Stimulated activated CD8-positive, alpha-beta memory T cell treated with anti-CD3 and anti-CD28 coated beads, Interleukin-7, amount 100 ng/mL, for 4 hours (primary cell): ENCODE data around the gene GGCX.
"Not testable (repeated sequence)": the region's sequence is repeated elsewhere in the genome, so short reads cannot be mapped to it uniquely, and the experiment has no call there.

Source experiments
- DNase-seq, 2 donors: peaks; one replicate each; pipeline ENCODE4 v3.0.0-alpha.2; 2020; ENCODE audit warnings: low read depth in 2 of 2

The GGCX gene

DNA sequence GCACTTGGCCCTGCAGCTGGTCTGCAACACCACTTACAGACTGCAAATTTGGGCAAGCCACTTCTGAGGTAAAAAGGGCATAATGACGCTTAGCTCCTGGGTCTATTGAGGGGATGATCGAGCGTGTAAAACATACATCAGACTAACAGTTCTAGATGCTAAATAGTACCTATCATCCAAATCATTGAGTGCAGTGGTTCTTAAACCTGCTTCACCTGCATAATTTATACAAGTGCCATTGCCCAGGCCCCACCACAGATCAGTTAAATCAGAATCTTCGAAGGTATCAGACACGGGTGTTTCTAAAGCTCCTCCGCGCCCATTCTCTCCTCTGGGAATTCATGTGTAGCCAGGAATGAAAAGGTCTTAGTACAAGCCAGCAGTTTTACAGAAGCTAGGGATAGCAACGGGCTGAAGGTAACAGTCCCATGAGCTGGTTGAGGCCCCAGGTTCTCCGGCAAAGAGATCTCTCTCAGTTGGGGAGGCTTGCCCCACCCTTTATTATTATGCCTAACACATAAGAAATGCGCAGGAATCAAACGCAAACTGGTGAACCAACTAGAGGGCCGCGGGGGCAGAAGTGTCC is 33.5 kb upstream of the GGCX start:
- DNase-seq: no peak

DNA sequence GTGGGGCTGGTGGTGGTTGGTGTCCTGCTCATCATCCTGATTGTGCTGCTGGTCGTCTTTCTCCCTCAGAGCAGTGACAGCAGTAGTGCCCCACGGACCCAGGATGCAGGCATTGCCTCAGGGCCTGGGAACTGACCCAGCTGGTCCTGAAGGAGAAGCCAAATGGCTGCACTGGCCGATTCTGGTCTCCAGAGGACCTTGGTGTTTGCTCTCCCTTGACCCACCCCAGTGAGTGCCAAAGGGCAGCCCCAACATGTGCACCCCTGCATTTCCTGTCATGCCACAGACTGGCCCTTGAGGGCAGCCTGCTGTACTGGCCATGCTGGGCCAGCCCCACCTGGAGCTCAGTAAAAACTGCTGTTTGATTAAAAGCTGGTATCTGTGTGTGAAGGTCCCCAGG is 31.7 kb upstream of the GGCX start:
- DNase-seq: no peak

DNA sequence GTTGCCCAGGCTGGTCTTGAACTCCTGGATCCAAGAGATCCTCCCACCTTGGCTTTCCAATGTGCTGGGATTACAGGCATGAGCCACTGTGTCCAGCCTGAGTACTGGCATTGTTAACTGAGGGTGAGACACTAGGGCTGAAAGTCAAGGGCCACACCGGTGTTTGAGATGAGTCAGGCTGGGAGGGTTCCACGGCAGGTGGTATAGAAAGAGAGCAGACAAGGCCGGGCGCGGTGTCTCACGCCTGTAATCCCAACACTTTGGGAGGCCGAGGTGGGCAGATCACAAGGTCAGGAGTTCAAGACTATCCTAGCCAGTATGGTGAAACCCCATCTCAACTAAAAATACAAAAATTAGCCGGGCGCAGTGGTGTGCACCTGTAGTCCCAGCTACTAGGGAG is 31.0 kb upstream of the GGCX start:
- DNase-seq: not testable (repeated sequence)

DNA sequence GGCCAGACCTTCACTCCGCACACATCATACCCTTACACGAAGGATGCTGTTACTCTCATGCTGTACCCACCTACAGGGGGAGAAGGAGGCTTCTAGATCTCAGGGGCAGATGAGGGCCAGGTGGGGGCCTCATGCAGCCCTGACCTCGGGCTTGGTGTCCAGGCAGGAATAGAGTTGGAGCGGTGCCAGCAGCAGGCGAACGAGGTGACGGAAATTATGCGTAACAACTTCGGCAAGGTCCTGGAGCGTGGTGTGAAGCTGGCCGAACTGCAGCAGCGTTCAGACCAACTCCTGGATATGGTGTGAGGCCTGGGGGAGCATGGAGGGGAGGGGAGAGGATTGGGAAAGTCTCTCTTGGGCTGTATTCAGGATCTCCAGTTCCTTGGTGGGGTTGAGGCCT is 30.3 kb upstream of the GGCX start:
- DNase-seq: no peak

DNA sequence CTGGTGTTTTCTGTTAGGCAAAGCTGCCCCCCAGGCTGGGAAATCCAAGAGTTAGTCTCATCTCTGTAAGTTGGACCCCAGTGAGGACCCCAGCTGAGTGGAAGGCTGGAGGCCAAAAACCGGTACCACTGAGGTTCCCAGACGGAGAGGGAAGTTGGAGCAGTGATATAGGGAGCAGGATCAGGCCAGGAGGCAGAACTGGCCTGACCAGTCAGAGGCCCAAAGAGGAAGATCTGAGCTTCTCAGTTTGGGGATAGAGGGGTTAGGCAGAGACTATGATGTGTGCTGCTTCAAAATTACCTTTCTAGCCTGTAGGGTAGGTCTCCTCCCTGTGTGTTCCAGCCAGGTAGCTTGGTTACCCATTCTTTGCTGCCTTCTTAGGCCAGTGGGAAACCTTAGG is 29.7 kb upstream of the GGCX start:
- no peak for DNase-seq

DNA sequence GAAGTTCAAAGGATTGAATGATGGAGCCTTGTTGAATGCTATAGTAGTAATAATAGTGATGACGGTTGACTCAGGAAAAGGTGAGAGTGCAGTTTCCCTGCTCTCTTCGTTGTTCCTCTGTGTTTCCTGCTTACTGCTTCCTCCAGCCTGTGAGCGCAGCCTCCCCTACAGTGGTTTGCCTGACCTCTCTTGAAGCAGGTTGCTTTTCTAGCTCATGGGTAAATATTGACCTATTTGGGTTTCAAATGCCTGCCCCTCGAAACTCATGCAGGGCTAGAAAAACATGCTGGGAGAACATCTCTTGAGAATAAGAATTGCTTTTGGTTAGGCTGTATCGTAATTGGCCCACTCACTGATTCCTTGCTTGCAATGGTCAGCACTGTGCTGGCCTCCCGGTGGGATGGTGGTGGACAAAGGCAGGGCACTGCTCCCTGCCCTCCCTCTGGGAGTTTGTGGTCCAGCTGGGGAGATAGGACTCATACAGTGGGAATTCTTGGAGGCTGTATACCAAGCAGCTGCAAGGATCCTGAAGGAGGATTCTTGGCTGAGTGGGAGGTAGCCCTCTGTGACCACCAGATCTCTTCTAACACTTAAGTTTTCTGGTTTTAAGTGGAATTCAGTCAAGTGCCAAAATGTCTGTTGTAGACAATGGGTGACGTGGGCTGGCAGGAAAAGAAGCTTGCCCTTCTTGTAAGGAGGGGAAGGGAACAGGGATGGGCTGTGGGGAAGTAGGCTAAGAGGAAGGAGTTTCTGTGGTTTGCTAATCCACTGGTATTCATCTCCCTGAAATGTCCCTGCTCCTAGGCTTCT is 28.9 kb upstream of the GGCX start:
- no peak for DNase-seq

DNA sequence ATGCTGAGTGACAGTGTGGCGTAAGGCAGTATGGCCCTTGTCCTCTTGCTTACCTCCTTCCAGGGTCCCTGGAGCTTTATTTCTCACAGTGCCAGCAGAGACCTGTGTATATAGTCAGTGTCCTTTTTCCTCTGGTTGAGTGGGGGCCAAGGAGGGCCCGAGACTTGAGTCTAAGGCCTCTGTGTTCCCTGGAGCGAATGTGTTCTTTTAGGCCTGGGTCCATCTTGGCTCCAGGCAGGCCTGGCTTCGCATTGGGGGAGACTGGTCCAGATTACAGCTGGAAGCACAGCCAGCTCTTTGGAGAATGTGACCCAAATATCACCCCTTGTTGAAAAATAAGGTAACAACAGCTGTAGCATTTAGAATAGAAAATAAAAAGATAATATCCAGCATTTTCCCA is 27.9 kb upstream of the GGCX start:
- no peak for DNase-seq

DNA sequence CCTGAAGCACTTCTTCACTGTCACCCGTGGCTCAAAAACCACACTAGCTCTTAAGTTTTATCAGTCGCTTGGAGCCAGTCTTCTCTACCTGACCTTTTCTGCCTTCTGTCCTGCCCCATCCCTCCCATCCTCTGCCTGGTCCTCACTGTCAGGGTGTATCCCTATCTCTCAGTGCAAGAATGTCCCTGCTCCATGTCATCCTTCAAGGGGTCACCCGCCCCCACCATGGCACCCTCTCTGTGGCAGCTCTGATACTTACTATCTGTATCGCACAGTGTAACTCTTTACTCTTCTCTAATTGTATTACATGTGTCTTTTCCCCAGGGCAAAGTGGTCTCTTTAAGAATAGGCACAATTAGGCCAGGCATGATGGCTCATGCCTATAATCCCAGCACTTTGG is 27.4 kb upstream of the GGCX start:
- no peak for DNase-seq

DNA sequence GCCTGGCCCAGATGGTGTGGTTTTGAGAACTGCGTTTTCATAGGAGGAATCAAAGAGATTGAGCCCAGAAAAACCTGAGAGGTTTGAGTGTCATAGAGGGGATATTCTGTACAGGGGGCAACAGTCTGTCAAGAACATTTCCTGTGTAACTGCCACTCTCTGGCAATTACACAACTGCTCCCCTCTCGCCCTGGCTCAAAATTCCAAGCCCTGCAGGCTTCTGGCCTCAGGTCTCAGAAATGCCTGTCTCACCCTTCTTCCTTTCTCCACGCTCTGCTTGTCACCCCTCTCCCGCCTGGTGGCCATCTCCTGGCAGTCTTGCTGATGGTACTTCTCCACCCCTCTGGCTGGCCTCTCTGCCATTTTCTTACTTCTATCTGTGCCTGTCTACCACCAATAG is 26.9 kb upstream of the GGCX start:
- DNase-seq: no peak

DNA sequence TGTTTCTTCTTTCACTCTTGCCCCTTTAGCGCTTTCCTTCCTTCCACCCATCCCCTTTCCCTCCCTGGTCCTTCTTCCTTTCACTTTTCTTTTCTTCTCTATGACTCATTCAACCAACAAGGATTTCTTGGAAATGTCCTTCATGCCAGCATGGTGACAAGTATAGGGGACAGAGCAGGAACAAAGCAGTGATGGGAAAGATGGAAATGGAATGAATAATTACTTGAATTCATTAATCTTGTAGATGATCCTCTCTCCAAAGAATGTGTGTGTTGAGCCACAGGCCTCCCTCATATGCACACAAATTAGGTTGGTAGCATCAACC is 24.4 kb upstream of the GGCX start:
- DNase-seq: no peak

DNA sequence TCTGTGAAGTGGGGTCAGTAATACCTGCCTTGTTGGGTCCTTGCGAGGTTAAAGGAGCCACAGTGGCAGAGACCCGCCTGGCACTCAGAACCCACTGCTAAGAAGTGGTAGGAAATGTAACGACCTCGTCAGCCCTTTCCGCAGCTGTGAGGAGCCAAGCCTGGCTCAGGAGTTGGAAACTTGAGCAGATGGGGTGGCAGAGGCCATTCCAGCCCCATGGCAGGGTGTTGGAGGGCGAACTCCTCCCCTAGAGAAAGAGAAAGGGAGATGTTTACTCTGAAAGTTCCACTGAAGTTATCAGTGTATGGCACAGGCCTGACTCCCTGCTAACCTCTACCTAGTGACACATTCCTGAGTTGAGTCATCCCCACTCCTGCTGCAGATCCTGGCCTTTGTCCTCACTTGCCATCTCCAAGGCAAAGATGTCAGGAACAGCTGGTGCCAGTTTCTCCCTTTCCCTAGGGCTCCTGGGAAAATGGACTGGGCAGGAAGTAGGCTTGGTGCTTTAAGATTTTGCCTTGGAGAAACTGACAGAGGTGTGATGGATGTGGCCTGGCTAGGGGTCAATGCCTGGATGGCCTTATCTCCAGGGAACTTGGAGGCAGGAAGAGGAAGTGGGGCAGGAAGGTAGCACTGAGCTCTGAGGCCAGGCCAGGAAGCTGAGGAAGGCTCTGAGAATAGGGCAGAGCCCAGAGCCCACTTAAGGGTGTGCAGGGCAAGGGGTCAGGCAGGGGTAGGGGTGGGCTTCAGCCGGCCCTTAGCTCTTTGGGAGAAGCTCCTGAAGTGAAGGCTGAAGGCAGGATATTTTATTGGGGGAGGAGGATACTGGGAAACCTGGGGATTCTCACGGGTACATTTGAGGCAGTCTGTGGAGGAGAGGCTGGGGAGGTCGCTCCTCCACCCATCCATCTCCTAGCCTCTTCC is 23.8 kb upstream of the GGCX start:
- no peak for DNase-seq

DNA sequence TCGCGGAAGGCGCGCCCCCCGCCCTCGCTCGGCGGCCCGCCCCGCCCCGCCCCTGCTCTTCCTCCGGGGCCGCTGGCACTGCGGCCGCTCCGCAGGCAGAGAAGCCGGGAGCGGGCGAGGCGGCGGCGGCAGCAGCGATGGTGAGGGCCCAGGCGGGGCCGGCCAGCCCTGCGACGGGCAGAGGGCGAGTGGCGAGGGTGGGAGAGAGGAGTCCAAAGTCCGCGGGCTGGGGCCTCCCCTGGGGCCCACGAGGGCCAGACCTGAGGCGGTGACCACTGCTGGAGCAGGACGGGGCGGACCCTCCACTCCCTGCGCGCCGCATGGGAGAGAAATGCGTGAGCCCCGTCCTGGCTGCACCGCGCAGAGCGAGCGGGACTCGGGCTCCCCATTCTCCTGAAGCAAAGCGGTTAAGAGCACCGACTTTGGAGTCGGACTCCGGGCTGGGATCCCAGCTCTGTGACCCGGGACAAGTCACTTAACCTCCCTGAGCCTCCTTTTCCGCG is 23.1 kb upstream of the GGCX start, which contains the start of gene VAMP5:
Gene VAMP5 (plus strand): TSS at position 78 of the 503 bp plus-strand sequence. CDS start 60 bp downstream, at position 138.
- DNase-seq: peak in 1 of 2 donors; percentile 40

DNA sequence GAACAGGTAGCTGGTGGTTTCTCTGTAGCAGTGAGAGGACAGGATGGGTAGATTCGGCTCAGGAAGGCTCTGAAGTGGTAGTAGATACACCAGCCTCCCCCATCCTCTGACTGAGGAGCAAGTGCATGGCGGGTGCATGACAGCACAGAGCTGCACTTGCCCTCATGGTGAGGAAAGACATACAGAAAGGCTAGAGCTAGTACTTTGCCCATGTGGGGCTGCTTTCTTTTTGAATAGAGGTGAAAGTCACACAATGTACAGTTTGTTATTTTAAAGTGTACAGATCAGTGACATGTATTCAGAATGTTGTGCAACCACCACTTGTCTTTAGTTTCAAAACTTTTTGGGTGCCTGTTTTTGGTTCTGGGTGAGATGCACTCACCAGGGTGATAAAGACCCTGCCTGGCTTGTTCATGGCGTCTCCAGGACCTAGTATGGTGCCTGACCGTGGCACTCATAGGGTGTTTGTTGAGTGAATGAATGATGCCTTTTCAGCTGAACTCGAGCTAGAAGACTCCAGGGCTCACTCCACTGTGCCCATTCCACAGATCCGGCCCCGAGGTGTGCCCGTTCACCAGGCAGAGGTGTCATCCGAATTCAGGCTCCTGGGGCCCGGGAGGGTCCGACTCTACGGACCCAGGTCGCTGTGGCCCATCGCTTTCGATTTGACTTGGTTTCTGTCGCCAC is 22.5 kb upstream of the GGCX start:
- DNase-seq: no peak

DNA sequence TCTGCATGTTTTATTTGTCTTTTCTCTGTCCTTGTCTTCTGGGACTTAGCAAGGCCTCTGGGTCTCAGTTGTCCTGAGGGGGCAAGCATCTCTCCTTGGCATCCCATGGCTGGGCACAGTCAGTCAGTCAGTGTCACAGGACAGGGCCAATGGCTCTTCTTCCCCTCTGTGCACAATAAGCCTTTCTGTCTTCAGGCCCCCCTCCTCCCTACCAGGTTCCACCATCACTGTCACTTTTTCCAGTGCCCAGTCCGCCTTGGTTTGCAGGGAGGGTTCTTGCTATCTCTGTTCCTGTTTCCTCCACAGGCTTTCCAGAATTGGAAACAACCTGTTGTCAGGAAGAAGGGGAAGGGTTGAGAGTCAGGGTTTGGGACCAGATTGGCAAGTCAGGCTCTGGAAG is 21.2 kb upstream of the GGCX start:
- DNase-seq: no peak

DNA sequence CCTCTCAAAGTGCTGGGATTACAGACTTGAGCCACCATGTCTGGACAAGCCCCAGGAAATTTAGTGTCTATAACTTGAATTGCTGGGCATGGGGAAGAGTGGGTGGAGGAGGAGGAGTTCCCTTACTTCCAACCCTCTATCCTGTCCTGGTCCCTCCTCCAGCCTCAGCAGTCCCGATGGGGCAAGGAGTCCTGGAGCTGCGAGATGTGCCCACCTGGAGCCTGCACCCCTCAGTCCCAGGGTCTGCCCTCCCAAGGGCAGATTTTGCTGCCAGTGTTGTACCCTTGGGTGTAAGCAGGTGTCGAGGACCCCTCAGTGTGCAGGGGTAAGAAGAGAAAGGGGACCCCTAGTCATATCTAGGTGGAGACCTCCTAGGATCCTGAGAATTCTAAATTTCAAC is 18.9 kb upstream of the GGCX start:
- no peak for DNase-seq

DNA sequence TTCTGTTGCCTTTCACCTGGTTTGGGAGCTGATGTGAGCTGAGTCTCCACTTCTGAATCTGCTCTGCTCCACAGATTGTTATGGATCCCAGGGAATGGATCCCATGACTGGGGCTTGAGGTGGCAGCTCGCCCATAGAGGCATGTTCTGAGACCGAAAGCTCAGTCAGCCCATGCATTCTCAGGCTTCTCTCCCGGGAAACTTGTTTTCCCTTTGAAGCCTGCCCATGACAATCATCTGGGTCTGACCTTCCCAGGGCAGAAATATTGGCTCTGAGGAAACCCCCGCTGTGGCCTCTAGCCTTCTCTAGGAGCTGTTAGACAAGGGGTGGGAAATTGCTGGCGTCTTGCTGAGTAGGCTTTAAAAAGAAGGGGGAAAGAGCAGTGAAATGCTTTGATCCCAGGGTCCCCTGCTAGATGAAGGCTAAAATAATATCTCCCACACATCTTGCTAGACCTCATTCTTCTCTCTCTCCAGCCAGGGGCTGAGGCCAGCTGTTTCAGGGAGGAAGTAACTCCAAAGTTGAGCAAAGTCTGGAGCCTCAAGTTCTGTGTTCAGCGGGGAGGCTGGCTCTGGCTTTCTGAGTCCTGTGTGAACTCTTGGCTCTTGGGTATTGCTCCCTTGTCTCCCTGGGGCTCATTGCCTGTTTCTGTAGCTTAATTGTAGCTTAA is 18.1 kb upstream of the GGCX start:
- DNase-seq: no peak

DNA sequence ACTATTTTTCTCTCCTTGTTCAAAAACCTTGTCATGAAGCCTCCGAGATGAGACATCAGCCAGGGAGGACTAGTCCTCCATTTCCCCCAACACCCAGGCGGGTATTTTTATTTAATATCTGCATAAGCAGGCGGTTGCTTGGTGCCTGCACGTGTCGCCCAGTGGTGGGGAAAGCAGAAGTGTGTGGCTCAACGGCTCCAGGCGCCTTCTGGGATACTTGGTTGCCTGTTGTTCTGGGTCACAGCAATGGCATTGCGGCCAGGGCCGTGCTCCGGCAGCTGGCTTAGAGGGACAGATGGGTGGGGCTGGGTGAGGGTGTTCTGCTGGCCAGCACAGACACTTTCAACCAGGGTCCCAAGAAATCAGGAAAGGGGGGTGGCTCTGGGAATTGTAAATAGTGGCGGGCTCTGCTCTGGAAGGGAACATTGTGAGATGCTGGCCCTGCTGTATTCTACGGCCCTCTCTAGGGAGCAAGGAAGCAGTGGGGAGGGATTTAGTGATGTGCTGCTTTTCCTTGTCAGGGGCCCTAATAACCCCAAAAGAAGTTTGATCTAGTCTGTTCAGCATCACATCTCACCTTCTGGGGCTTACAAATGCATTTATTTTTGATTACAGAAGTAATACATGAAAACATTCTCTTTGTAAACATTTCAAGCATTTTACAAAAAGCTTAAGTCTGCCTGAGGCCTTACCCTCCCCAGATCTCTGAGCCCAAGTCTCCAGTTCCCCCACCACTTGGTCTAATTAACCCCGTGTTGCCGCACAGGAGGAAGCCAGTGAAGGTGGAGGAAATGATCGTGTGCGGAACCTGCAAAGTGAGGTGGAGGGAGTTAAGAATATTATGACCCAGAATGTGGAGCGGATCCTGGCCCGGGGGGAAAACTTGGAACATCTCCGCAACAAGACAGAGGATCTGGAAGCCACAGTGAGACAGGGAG is 17.2 kb upstream of the GGCX start:
- DNase-seq: no peak

DNA sequence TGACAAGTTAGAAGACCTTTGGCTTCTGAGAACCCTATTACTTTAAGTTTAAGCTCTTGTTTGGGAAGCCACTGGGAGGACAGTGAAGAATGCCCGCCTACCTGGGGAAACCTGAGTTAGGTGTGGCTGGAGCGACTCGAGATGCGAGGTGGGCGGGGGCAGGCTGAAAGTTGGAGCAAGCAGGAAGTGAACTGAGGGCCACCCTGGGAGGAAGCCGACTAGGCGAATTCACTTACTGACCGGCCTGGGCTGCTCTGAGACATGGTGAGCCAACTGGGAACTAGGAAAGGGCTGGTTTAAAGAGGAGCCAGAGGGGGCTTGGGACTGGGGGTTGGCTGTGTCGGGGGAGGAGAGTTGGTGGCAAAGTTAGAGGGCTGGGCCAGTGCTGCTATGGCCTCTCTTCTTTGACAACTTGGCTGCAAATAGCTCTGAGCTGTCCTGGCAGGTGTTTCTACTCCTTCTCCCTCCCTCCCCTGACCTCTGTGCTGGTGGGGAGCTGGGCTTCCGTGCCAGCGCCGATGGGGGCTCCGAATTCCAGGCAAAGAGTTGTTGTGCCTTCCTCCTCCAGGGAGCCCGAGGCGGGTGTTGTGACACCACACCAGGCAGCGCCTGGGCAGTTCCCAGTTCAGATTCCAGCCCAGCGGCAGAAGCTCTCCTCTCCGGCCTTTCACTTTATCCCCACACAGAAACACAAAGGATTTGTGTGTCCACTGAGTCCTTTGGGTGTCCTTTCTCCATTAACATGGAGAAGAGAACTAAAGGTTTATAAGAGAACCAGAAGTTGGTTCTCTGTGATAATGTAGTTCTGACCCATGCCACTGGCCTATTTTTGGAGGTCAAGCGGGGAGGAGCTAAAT is 16.3 kb upstream of the GGCX start, which contains the start of gene VAMP8:
Gene VAMP8 (plus strand): TSS at position 201 of the 857 bp plus-strand sequence. CDS start 61 bp downstream, at position 262.
- DNase-seq: peak; percentile 31 to 55

DNA sequence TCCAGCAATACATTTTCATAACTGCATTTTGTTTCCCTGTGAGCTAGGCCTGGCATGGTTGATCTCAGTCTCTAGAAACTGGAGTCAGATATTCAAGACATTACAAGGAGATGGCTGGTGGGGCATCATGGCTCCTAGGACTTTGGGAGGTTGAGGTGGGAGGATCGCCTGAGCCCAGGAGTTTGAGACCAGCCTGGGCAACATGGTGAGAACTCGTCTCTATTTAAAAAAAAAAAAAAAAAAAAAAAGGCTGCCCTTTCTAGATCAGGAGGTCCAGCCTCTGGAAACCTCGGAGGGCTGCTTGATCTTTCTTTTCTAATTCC is 15.7 kb upstream of the GGCX start:
- DNase-seq: no peak
